ENCODE results near the gene ADCK2. TPM values are rescaled to one million over a fixed set of nuclear protein-coding genes. Genes with fewer than 3 reads are reported as not detected.

ADCK2 gene
- total RNA-seq, 5 donors from 2014 or later (not counting 1 experiment from before 2014, with no cell fraction given), result 16.3 to 23.3 (median 20.2) TPM

- Histone ChIP-seq H3K27me3 (replicated peaks in 1 of 2; ENCODE audit: control insufficient read depth in 2 of 2, extremely low read depth in 1 of 2, insufficient read depth in 2 of 2, low read length in 1 of 2) (peaks cover 0 to 21% of the 10 kb centered on the region in 2 experiments), H3K9me3 (no peaks in the 10 kb centered on the region), H3K4me3 (ENCODE audit: control insufficient read depth in 1 of 2, extremely low read depth in 1 of 2, low read length in 1 of 2) (no peak overlapping the region), H3K4me1 (ENCODE audit: control insufficient read depth in 1 of 2, extremely low read depth in 1 of 2, insufficient read depth in 2 of 2, low read length in 2 of 2) (peaks cover 0 to 21% of the 10 kb centered on the region in 2 experiments), H3K27ac (ENCODE audit: low read length) (no peak overlapping the region), H3K36me3 (ENCODE audit: control insufficient read depth in 2 of 2, extremely low read depth in 1 of 2, insufficient read depth in 1 of 2, low read length in 1 of 2) (no peaks in the 10 kb centered on the region)
- H3K4me3 Mint-ChIP-seq, result no peak overlapping the region
- H3K36me3 Mint-ChIP-seq, result no peaks in the 10 kb centered on the region
- DNase-seq, result peak in 5 of 35 experiments; percentile 22 to 68 (median 29)
- H3K27ac Mint-ChIP-seq, result no peak overlapping the region
- 22% methylated on average over 10 of the region's 15 CpGs for WGBS (ENCODE audit: insufficient coverage)
- ATAC-seq (replicated peaks in 1 of 4), result peak in 3 of 4 experiments; percentile 29 to 51 (median 50)
- peaks cover 6 to 13% of the 10 kb centered on the region in 2 donors for H3K27me3 Mint-ChIP-seq
- CTCF ChIA-PET, result interaction anchor here (0.6 to 1.5 kb wide), 6 partner anchors 135 to 358 kb away, joined by 3 to 7 read pairs (median 4); no protein-coding TSS in a partner anchor
- POLR2A ChIA-PET, result interaction anchor here in 1 of 2 donors (0.7 kb wide), 1 partner anchor 12 kb away, joined by 3 read pairs; no protein-coding TSS in a partner anchor
- H3K4me1 Mint-ChIP-seq, result peaks cover 18 to 25% (median 21%) of the 10 kb centered on the region in 3 donors
- no peaks in the 10 kb centered on the region for H3K9me3 Mint-ChIP-seq
These were observed 19.2 kb upstream of the ADCK2 start for GRCh38 chr7:140653319-140654108.

- Mint-ChIP-seq H3K36me3 (no peaks in the 10 kb centered on the region), H3K4me3 (no peak overlapping the region), H3K27me3 (peaks cover 6 to 13% of the 10 kb centered on the region in 2 donors), H3K9me3 (no peaks in the 10 kb centered on the region), H3K4me1 (peaks cover 18 to 25% (median 21%) of the 10 kb centered on the region in 3 donors), H3K27ac (no peak overlapping the region)
- H3K27ac ChIP-seq (ENCODE audit: low read length), result no peak overlapping the region
- ChIA-PET POLR2A (no interaction called here), CTCF (interaction anchor here (0.7 to 1.5 kb wide), 3 partner anchors 136 to 138 kb away, joined by 3 to 4 read pairs (median 4); no protein-coding TSS in a partner anchor)
- no peaks in the 10 kb centered on the region for H3K9me3 ChIP-seq
- H3K36me3 ChIP-seq (ENCODE audit: control insufficient read depth in 2 of 2, extremely low read depth in 1 of 2, insufficient read depth in 1 of 2, low read length in 1 of 2), result no peaks in the 10 kb centered on the region
- WGBS (ENCODE audit: insufficient coverage), result no CpG with 5 or more reads among the region's 2 CpGs
- H3K4me3 ChIP-seq (ENCODE audit: control insufficient read depth in 1 of 2, extremely low read depth in 1 of 2, low read length in 1 of 2), result no peak overlapping the region
- peaks cover 0 to 21% of the 10 kb centered on the region in 2 experiments for H3K27me3 ChIP-seq (replicated peaks in 1 of 2; ENCODE audit: control insufficient read depth in 2 of 2, extremely low read depth in 1 of 2, insufficient read depth in 2 of 2, low read length in 1 of 2)
- H3K4me1 ChIP-seq (ENCODE audit: control insufficient read depth in 1 of 2, extremely low read depth in 1 of 2, insufficient read depth in 2 of 2, low read length in 2 of 2), result peaks cover 0 to 21% of the 10 kb centered on the region in 2 experiments
- ATAC-seq (replicated peaks in 1 of 4), result no peak
- no peak for DNase-seq
These were observed 18.7 kb upstream of the ADCK2 start for GRCh38 chr7:140654109-140654387.

DNA sequence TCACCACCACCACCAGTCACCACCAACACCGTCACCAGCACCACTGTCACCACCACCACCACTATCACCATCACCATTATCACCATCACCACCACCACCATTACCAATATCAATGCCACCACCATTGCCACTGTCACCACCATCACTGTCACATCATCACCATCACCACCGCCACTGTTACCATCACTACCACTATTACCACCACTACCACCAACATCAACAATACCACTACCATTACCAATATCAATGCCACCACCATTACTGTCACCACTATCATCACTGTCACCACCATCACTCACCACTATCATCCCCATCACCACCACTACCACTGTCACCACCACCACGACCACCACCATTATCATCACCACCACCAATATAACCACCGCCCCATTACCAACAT, 18.1 kb upstream of the ADCK2 start:
- Histone ChIP-seq H3K36me3 (ENCODE audit: control insufficient read depth in 2 of 2, extremely low read depth in 1 of 2, insufficient read depth in 1 of 2, low read length in 1 of 2) (no peaks in the 10 kb centered on the region), H3K4me3 (ENCODE audit: control insufficient read depth in 1 of 2, extremely low read depth in 1 of 2, low read length in 1 of 2) (no peak overlapping the region), H3K9me3 (no peaks in the 10 kb centered on the region), H3K27ac (ENCODE audit: low read length) (no peak overlapping the region), H3K27me3 (replicated peaks in 1 of 2; ENCODE audit: control insufficient read depth in 2 of 2, extremely low read depth in 1 of 2, insufficient read depth in 2 of 2, low read length in 1 of 2) (peaks cover 0 to 25% of the 10 kb centered on the region in 2 experiments), H3K4me1 (ENCODE audit: control insufficient read depth in 1 of 2, extremely low read depth in 1 of 2, insufficient read depth in 2 of 2, low read length in 2 of 2) (peaks cover 0 to 21% of the 10 kb centered on the region in 2 experiments)
- WGBS (ENCODE audit: insufficient coverage), result 82% methylated on average over 4 of the region's 4 CpGs
- ChIA-PET POLR2A (no interaction called here), CTCF (no interaction called here)
- ATAC-seq (replicated peaks in 1 of 4) (no peak), DNase-seq (no peak)
- Mint-ChIP-seq H3K9me3 (no peaks in the 10 kb centered on the region), H3K4me1 (peaks cover 18 to 25% (median 21%) of the 10 kb centered on the region in 3 donors), H3K27me3 (peaks cover 1 to 10% of the 10 kb centered on the region in 2 donors), H3K4me3 (no peak overlapping the region), H3K36me3 (no peaks in the 10 kb centered on the region), H3K27ac (no peak overlapping the region)

GRCh38 chr7:140655511-140656408, 17.0 kb upstream of the ADCK2 start:
- Mint-ChIP-seq H3K36me3 (no peaks in the 10 kb centered on the region), H3K9me3 (no peaks in the 10 kb centered on the region), H3K4me1 (peaks cover 18 to 25% (median 21%) of the 10 kb centered on the region in 3 donors), H3K27ac (peak overlapping the region; percentile 89 to 95), H3K27me3 (peaks cover 0 to 10% of the 10 kb centered on the region in 2 donors), H3K4me3 (peak overlapping the region in 2 of 3 donors; percentile 73 to 83)
- no peaks in the 10 kb centered on the region for H3K36me3 ChIP-seq (ENCODE audit: control insufficient read depth in 2 of 2, extremely low read depth in 1 of 2, insufficient read depth in 1 of 2, low read length in 1 of 2)
- H3K27ac ChIP-seq (ENCODE audit: low read length), result no peak overlapping the region
- H3K27me3 ChIP-seq (replicated peaks in 1 of 2; ENCODE audit: control insufficient read depth in 2 of 2, extremely low read depth in 1 of 2, insufficient read depth in 2 of 2, low read length in 1 of 2), result peaks cover 0 to 24% of the 10 kb centered on the region in 2 experiments
- no peak overlapping the region for H3K4me3 ChIP-seq (ENCODE audit: control insufficient read depth in 1 of 2, extremely low read depth in 1 of 2, low read length in 1 of 2)
- H3K4me1 ChIP-seq (ENCODE audit: control insufficient read depth in 1 of 2, extremely low read depth in 1 of 2, insufficient read depth in 2 of 2, low read length in 2 of 2), result peaks cover 0 to 21% of the 10 kb centered on the region in 2 experiments
- ChIA-PET POLR2A (no interaction called here), CTCF (no interaction called here)
- H3K9me3 ChIP-seq, result no peaks in the 10 kb centered on the region
- WGBS (ENCODE audit: insufficient coverage), result 96% methylated on average over 13 of the region's 16 CpGs
- no peak for ATAC-seq (replicated peaks in 1 of 4)
- no peak for DNase-seq

- ATAC-seq (replicated peaks in 1 of 4) (peak; percentile 66 to 92 (median 87)), DNase-seq (peak in 14 of 35 experiments; percentile 8 to 61 (median 22))
- Mint-ChIP-seq H3K4me3 (peak overlapping the region; percentile 65 to 83 (median 73)), H3K36me3 (no peaks in the 10 kb centered on the region), H3K27ac (peak overlapping the region; percentile 89 to 95), H3K27me3 (peaks cover 0 to 10% of the 10 kb centered on the region in 2 donors), H3K9me3 (no peaks in the 10 kb centered on the region), H3K4me1 (peaks cover 18 to 25% (median 21%) of the 10 kb centered on the region in 3 donors)
- ChIA-PET POLR2A (no interaction called here), CTCF (interaction anchor here in 1 of 2 donors (0.7 kb wide), 1 partner anchor 161 kb away, joined by 6 read pairs; no protein-coding TSS in a partner anchor)
- Histone ChIP-seq H3K36me3 (ENCODE audit: control insufficient read depth in 2 of 2, extremely low read depth in 1 of 2, insufficient read depth in 1 of 2, low read length in 1 of 2) (no peaks in the 10 kb centered on the region), H3K9me3 (no peaks in the 10 kb centered on the region), H3K4me3 (ENCODE audit: control insufficient read depth in 1 of 2, extremely low read depth in 1 of 2, low read length in 1 of 2) (peak overlapping the region in 1 of 2 donors; percentile 30), H3K4me1 (ENCODE audit: control insufficient read depth in 1 of 2, extremely low read depth in 1 of 2, insufficient read depth in 2 of 2, low read length in 2 of 2) (peaks cover 0 to 21% of the 10 kb centered on the region in 2 experiments), H3K27me3 (replicated peaks in 1 of 2; ENCODE audit: control insufficient read depth in 2 of 2, extremely low read depth in 1 of 2, insufficient read depth in 2 of 2, low read length in 1 of 2) (peaks cover 0 to 22% of the 10 kb centered on the region in 2 experiments), H3K27ac (ENCODE audit: low read length) (peak overlapping the region; percentile 56)
- WGBS (ENCODE audit: insufficient coverage), result 81% methylated on average over 7 of the region's 11 CpGs
These were observed 15.9 kb upstream of the ADCK2 start for GRCh38 chr7:140656548-140657515.
